Endodermal cell (in vitro differentiated cells): ENCODE data around the gene PNMA8C. TPM values are rescaled to one million over a fixed set of nuclear protein-coding genes. Genes with fewer than 3 reads are reported as not detected.

Experiments
- DNase-seq: peaks from one replicate; pipeline ENCODE4 v3.0.0-alpha.2; 2017
- H3K27ac ChIP-seq: 2 replicates; pipeline ENCODE4 v1.5.1; 2013; ENCODE audit warnings: mild to moderate bottlenecking, low read depth, low read length, moderate library complexity
- H3K27me3 ChIP-seq: 2 replicates; pipeline ENCODE4 v1.6.1; 2013; ENCODE audit warnings: mild to moderate bottlenecking, low read length, moderate library complexity; ENCODE audit not compliant: insufficient read depth, control insufficient read depth, poor library complexity, severe bottlenecking
- H3K36me3 ChIP-seq: 2 replicates; pipeline ENCODE4 v1.7.0; 2013; ENCODE audit warnings: mild to moderate bottlenecking, low read length, moderate library complexity; ENCODE audit not compliant: control insufficient read depth, insufficient read depth
- H3K4me1 ChIP-seq: one replicate; pipeline ENCODE4 v1.7.0; 2013; ENCODE audit warnings: low read length; ENCODE audit not compliant: control insufficient read depth, insufficient read depth
- H3K4me3 ChIP-seq: 2 replicates; pipeline ENCODE4 v1.5.1; 2013; ENCODE audit warnings: mild to moderate bottlenecking, low read length, moderate library complexity
- H3K9ac ChIP-seq: 2 replicates; pipeline ENCODE4 v1.6.1; 2013; ENCODE audit warnings: mild to moderate bottlenecking, low read length, moderate library complexity; ENCODE audit not compliant: poor library complexity, severe bottlenecking; ENCODE audit errors: extremely low read depth
- H3K9me3 ChIP-seq: 2 replicates; pipeline ENCODE4 v1.6.1; 2013; ENCODE audit warnings: mild to moderate bottlenecking, low read length, moderate library complexity; ENCODE audit not compliant: control insufficient read depth
- H3K27ac Mint-ChIP-seq: 2 replicates; pipeline ENCODE4 v1.8.0; 2020; ENCODE audit warnings: mixed read lengths
- H3K27me3 Mint-ChIP-seq: 2 replicates; pipeline ENCODE4 v1.8.0; 2021; ENCODE audit warnings: mild to moderate bottlenecking, mixed read lengths; ENCODE audit not compliant: insufficient read depth
- H3K36me3 Mint-ChIP-seq: 2 replicates; pipeline ENCODE4 v1.8.0; 2020; ENCODE audit warnings: low read depth, mixed read lengths
- H3K4me1 Mint-ChIP-seq: 2 replicates; pipeline ENCODE4 v1.8.0; 2020; ENCODE audit warnings: mixed read lengths
- H3K4me3 Mint-ChIP-seq: 2 replicates; pipeline ENCODE4 v1.8.0; 2020; ENCODE audit warnings: mild to moderate bottlenecking, moderate library complexity, mixed read lengths
- H3K9me3 Mint-ChIP-seq: 2 replicates; pipeline ENCODE4 v1.8.0; 2020; ENCODE audit warnings: mild to moderate bottlenecking, mixed read lengths
- WGBS, 2 experiments: methylation state at CpG; one replicate each; pipeline versions ENCODE4 v1.1.5 to v1.1.7; 2013; ENCODE audit warnings: missing lambda C conversion rate in 2 of 2, mixed read lengths in 1 of 2; ENCODE audit not compliant: insufficient coverage in 1 of 2, insufficient read length in 1 of 2; 5-methylcytosine and 5-hydroxymethylcytosine counted together
- total RNA-seq, 2 donors: library from RNA; stranded (reverse); fragmentation: NEBNext Ultra II Directional in 1 of 2; extraction: Animal tissue kit (Norgen Biotek cat#: 25700) in 1 of 2; gene quantifications; 2 replicates in 1 of 2; 3 replicates in 1 of 2; pipeline ENCODE4 v1.2.1, GENCODE V29; 2021
- TF ChIP-seq, protein P1 (sequence below): fragments of 200-600 bp; sonication (generic); conservative IDR thresholded peaks from 2 replicates; pipeline ENCODE4 v1.5.0; 2021; ENCODE audit warnings: antibody characterized with exemption, mild to moderate bottlenecking

The PNMA8C gene
- total RNA-seq, 2 donors from 2014 or later: 0.20 to 0.33 TPM

DNA sequence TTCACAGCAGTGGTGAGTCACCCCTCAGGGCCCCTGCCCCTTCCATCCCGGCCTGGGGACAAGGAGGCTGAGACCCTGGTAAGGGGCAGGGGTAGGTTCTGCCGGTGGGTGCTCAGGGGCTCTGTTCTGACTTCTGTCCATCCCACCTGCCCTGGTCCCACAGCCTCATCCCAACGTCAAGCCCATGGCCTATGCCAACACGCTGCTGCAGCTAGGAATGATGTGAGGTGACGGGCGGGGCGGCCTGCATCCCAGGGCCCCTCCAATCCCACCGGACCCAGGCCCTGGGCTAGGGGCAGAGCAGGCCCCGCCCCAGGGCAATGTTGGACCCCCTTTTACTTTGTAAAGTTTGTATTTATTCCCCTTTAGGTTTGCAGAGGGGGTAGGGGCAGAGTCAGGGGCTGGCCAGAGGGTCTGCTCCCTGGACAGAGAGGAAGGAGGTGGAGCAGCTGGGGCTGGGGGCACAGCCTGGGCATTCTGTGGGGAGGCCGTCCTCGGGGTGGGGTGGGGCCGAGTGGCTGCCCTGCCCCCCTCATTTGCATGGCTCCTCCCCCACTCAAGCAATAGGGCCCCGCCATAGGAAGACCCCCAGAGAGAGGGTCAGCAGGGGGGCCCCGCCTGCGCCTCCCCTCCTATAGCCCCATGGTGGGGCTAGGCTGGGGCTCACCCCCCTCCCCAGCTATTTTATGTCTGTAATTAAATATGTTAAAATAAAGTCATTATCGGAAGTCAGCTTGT is 38.4 kb downstream of the PNMA8C start:
- peaks cover 52% of the 10 kb centered on the region for H3K36me3 Mint-ChIP-seq
- no peaks in the 10 kb centered on the region for H3K9me3 ChIP-seq
- no peaks in the 10 kb centered on the region for H3K9me3 Mint-ChIP-seq
- WGBS, 2 experiments: 95 to 100% methylated on average over 2 to 13 of the region's 16 CpGs
- no peak overlapping the region for H3K27ac ChIP-seq
- peaks cover 1% of the 10 kb centered on the region for H3K27me3 Mint-ChIP-seq
- H3K36me3 ChIP-seq: peaks cover 50% of the 10 kb centered on the region
- no peak overlapping the region for H3K4me3 ChIP-seq
- H3K27me3 ChIP-seq: no peaks in the 10 kb centered on the region
- no peaks in the 10 kb centered on the region for H3K4me1 ChIP-seq
- TF ChIP-seq, protein P1, sequence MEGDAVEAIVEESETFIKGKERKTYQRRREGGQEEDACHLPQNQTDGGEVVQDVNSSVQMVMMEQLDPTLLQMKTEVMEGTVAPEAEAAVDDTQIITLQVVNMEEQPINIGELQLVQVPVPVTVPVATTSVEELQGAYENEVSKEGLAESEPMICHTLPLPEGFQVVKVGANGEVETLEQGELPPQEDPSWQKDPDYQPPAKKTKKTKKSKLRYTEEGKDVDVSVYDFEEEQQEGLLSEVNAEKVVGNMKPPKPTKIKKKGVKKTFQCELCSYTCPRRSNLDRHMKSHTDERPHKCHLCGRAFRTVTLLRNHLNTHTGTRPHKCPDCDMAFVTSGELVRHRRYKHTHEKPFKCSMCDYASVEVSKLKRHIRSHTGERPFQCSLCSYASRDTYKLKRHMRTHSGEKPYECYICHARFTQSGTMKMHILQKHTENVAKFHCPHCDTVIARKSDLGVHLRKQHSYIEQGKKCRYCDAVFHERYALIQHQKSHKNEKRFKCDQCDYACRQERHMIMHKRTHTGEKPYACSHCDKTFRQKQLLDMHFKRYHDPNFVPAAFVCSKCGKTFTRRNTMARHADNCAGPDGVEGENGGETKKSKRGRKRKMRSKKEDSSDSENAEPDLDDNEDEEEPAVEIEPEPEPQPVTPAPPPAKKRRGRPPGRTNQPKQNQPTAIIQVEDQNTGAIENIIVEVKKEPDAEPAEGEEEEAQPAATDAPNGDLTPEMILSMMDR: no peak
- H3K4me1 Mint-ChIP-seq: no peaks in the 10 kb centered on the region
- no peak overlapping the region for H3K27ac Mint-ChIP-seq
- no peak overlapping the region for H3K9ac ChIP-seq
- peak; percentile 47 for DNase-seq
- no peak overlapping the region for H3K4me3 Mint-ChIP-seq

GRCh38 chr19:46388311-46389095 is 40.2 kb downstream of the PNMA8C start:
- no peak overlapping the region for H3K27ac Mint-ChIP-seq
- peaks cover 1% of the 10 kb centered on the region for H3K27me3 Mint-ChIP-seq

GRCh38 chr19:46387713-46388130 is 41.0 kb downstream of the PNMA8C start:
- Histone ChIP-seq H3K4me1 (no peaks in the 10 kb centered on the region), H3K9ac (no peak overlapping the region), H3K27me3 (no peaks in the 10 kb centered on the region), H3K9me3 (no peaks in the 10 kb centered on the region), H3K4me3 (no peak overlapping the region), H3K27ac (no peak overlapping the region), H3K36me3 (peaks cover 73% of the 10 kb centered on the region)
- no peak overlapping the region for H3K4me3 Mint-ChIP-seq
- H3K9me3 Mint-ChIP-seq: no peaks in the 10 kb centered on the region
- DNase-seq: no peak
- TF ChIP-seq, protein P1: no peak
- peaks cover 75% of the 10 kb centered on the region for H3K36me3 Mint-ChIP-seq
- no peaks in the 10 kb centered on the region for H3K4me1 Mint-ChIP-seq
- peaks cover 1% of the 10 kb centered on the region for H3K27me3 Mint-ChIP-seq
- 91 to 97% methylated on average over 4 to 10 of the region's 10 CpGs for WGBS, 2 experiments
- H3K27ac Mint-ChIP-seq: no peak overlapping the region

More at GRCh38 chr19:46388311-46389095, 40.2 kb downstream of the PNMA8C start:
- Mint-ChIP-seq H3K4me1 (no peaks in the 10 kb centered on the region), H3K36me3 (peaks cover 68% of the 10 kb centered on the region), H3K9me3 (no peaks in the 10 kb centered on the region), H3K4me3 (no peak overlapping the region)
- no peaks in the 10 kb centered on the region for H3K4me1 ChIP-seq
- no peak overlapping the region for H3K9ac ChIP-seq
- peak; percentile 37 for DNase-seq
- H3K36me3 ChIP-seq: peaks cover 68% of the 10 kb centered on the region
- H3K27ac ChIP-seq: no peak overlapping the region
- H3K4me3 ChIP-seq: no peak overlapping the region
- TF ChIP-seq, protein P1: no peak
- H3K9me3 ChIP-seq: no peaks in the 10 kb centered on the region
- no peaks in the 10 kb centered on the region for H3K27me3 ChIP-seq
- WGBS, 2 experiments: 91 to 92% methylated on average over 17 to 25 of the region's 25 CpGs
